A549 treated with AZD9567 at 1 μM for 4 hours (cell line): ENCODE measurements around the gene OR14A16. TPM values are rescaled to one million over a fixed set of nuclear protein-coding genes. Genes with fewer than 3 reads are reported as not detected.

Experiments
- total RNA-seq: library from RNA; stranded (reverse); fragments of 200-300 nt; extraction: Qiagen RNA extraction; gene quantifications from 5 replicates; pipeline ENCODE4 v1.2.3, GENCODE V29; 2022; ENCODE audit not compliant: insufficient read depth

The OR14A16 gene
- total RNA-seq = not detected in 5 replicates

GRCh38 chr1:247824023-247824422, at the start of gene OR14A16:
Gene OR14A16, minus strand, starts transcription at chr1:247824119. Its CDS starts 8,390 bp downstream, at chr1:247815729.

GRCh38 chr1:247857069-247857984, 33.4 kb upstream of the OR14A16 start, which contains the start of gene TRIM58:
Gene TRIM58, plus strand, starts transcription at chr1:247857187. Its CDS starts 60 bp downstream, at chr1:247857247.

GRCh38 chr1:247841796-247842195, 17.9 kb upstream of the OR14A16 start, which contains the start of gene OR11L1:
Gene OR11L1, minus strand, starts transcription at chr1:247841896. Its CDS starts 0 bp downstream, at chr1:247841896.

Other genes with a start within 250 kb of the OR14A16 start
- gene OR2G2, start 235.8 kb downstream of the OR14A16 start, total RNA-seq = not detected in 5 replicates
- gene OR2G3, start 218.5 kb downstream of the OR14A16 start, total RNA-seq = not detected in 5 replicates
- gene OR13G1, start 144.4 kb downstream of the OR14A16 start, total RNA-seq = not detected in 5 replicates
- not detected in 5 replicates for gene OR6F1, start 107.5 kb downstream of the OR14A16 start, total RNA-seq
- gene OR14K1, start 85.5 kb downstream of the OR14A16 start, total RNA-seq = not detected in 5 replicates
- gene OR14A2, start 76.0 kb downstream of the OR14A16 start, total RNA-seq = not detected in 5 replicates
- not detected in 5 replicates for gene OR1C1, start 63.6 kb downstream of the OR14A16 start, total RNA-seq
- not detected in 5 replicates for gene OR11L1, start 17.8 kb upstream of the OR14A16 start, total RNA-seq
- not detected in 5 replicates for gene TRIM58, start 33.1 kb upstream of the OR14A16 start, total RNA-seq
- not detected in 5 replicates for gene OR2W3, start 71.5 kb upstream of the OR14A16 start, total RNA-seq
- gene OR2T8, start 96.1 kb upstream of the OR14A16 start, total RNA-seq = not detected in 5 replicates
- not detected in 5 replicates for gene OR2AJ1, start 100.8 kb upstream of the OR14A16 start, total RNA-seq
- not detected in 5 replicates for gene OR2L8, start 124.7 kb upstream of the OR14A16 start, total RNA-seq
- not detected in 5 replicates for gene OR2AK2, start 141.1 kb upstream of the OR14A16 start, total RNA-seq
- not detected in 5 replicates for gene OR2L5, start 189.5 kb upstream of the OR14A16 start, total RNA-seq
- gene OR2L2, start 206.0 kb upstream of the OR14A16 start, total RNA-seq = not detected in 5 replicates
- gene OR2L3, start 222.7 kb upstream of the OR14A16 start, total RNA-seq = not detected in 5 replicates